RWPE2 (cell line): Measurements from ENCODE around the gene VPS39.
"Not testable (repeated sequence)": the region's sequence is repeated elsewhere in the genome, so short reads cannot be mapped to it uniquely, and the experiment has no call there.

Experiments
- ATAC-seq: fragments of 200-7000 bp; cut with Tn5 transposase; 3 replicates; pipeline ENCODE4 v1.9.1; 2021; ENCODE audit warnings: low read depth
- DNase-seq: peaks from one replicate; pipeline ENCODE4 v3.0.0-alpha.2; 2020; ENCODE audit warnings: low spot score
- H3K27ac ChIP-seq: fragments of 450-650 bp; 2 replicates; pipeline ENCODE4 v1.5.1; 2017; ENCODE audit warnings: mild to moderate bottlenecking; ENCODE audit not compliant: poor library complexity, severe bottlenecking
- H3K27me3 ChIP-seq: fragments of 250-450 bp; sonication (Bioruptor Pico); 2 replicates; pipeline ENCODE4 v1.5.1; 2021; ENCODE audit warnings: mild to moderate bottlenecking, moderate library complexity; ENCODE audit not compliant: insufficient read depth, poor library complexity, severe bottlenecking
- H3K36me3 ChIP-seq: fragments of 250-450 bp; sonication (Bioruptor Pico); 2 replicates; pipeline ENCODE4 v1.5.1; 2020; ENCODE audit warnings: low read depth, mild to moderate bottlenecking, moderate library complexity
- H3K4me1 ChIP-seq: fragments of 250-450 bp; sonication (Bioruptor Pico); 2 replicates; pipeline ENCODE4 v1.5.1; 2021; ENCODE audit warnings: mild to moderate bottlenecking, moderate library complexity; ENCODE audit not compliant: insufficient read depth, poor library complexity, severe bottlenecking
- H3K4me3 ChIP-seq: fragments of 250-450 bp; sonication (Bioruptor Pico); 2 replicates; pipeline ENCODE4 v1.5.1; 2021; ENCODE audit warnings: mild to moderate bottlenecking, moderate library complexity; ENCODE audit not compliant: severe bottlenecking
- H3K9me3 ChIP-seq: fragments of 250-450 bp; sonication (Bioruptor Pico); 2 replicates; pipeline ENCODE4 v1.5.1; 2021; ENCODE audit warnings: mild to moderate bottlenecking, moderate library complexity; ENCODE audit not compliant: severe bottlenecking
- TF ChIP-seq, protein P1 (sequence below): fragments of 450-650 bp; IDR thresholded peaks from one replicate; pipeline ENCODE4 v1.5.1; 2017; ENCODE audit warnings: mild to moderate bottlenecking, moderate library complexity; ENCODE audit not compliant: poor library complexity, severe bottlenecking

VPS39 gene

DNA sequence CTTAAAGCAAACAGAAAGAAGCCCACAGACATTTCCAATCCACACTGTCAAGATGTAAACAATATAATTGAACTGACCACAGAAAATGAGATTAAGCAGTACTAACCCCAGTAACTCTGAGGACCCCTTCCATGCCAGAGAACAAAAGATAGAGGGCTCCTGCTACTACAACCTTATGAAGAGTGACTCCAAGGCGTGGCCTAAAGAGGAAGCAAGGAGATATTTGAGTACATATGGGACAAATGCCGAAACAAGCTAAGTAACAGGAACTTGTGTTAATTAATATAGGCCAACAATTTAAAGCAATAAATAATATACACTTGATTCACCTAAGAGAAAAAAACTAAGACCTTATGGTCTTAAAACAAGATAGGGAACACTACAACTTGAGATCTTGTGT, 25.0 kb upstream of the VPS39 start:
- Histone ChIP-seq H3K36me3 (peaks cover 90% of the 10 kb centered on the region), H3K4me3 (no peak overlapping the region), H3K4me1 (no peaks in the 10 kb centered on the region), H3K27me3 (no peaks in the 10 kb centered on the region), H3K27ac (no peak overlapping the region), H3K9me3 (no peaks in the 10 kb centered on the region)
- TF ChIP-seq, protein P1, sequence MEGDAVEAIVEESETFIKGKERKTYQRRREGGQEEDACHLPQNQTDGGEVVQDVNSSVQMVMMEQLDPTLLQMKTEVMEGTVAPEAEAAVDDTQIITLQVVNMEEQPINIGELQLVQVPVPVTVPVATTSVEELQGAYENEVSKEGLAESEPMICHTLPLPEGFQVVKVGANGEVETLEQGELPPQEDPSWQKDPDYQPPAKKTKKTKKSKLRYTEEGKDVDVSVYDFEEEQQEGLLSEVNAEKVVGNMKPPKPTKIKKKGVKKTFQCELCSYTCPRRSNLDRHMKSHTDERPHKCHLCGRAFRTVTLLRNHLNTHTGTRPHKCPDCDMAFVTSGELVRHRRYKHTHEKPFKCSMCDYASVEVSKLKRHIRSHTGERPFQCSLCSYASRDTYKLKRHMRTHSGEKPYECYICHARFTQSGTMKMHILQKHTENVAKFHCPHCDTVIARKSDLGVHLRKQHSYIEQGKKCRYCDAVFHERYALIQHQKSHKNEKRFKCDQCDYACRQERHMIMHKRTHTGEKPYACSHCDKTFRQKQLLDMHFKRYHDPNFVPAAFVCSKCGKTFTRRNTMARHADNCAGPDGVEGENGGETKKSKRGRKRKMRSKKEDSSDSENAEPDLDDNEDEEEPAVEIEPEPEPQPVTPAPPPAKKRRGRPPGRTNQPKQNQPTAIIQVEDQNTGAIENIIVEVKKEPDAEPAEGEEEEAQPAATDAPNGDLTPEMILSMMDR = no peak
- ATAC-seq = no peak
- no peak for DNase-seq

GRCh38 chr15:42232606-42233005, 24.5 kb upstream of the VPS39 start:
- no peak for DNase-seq
- ATAC-seq = no peak
- Histone ChIP-seq H3K4me1 (no peaks in the 10 kb centered on the region), H3K27ac (no peak overlapping the region), H3K36me3 (peaks cover 90% of the 10 kb centered on the region), H3K27me3 (no peaks in the 10 kb centered on the region), H3K9me3 (no peaks in the 10 kb centered on the region), H3K4me3 (no peak overlapping the region)
- TF ChIP-seq, protein P1 = no peak

GRCh38 chr15:42231088-42231487, 23.0 kb upstream of the VPS39 start:
- no peak for DNase-seq
- H3K4me1 ChIP-seq = no peaks in the 10 kb centered on the region
- H3K4me3 ChIP-seq = no peak overlapping the region
- ATAC-seq = no peak
- no peaks in the 10 kb centered on the region for H3K27me3 ChIP-seq
- no peaks in the 10 kb centered on the region for H3K9me3 ChIP-seq
- no peak overlapping the region for H3K27ac ChIP-seq
- peaks cover 90% of the 10 kb centered on the region for H3K36me3 ChIP-seq
- TF ChIP-seq, protein P1 = no peak

DNA sequence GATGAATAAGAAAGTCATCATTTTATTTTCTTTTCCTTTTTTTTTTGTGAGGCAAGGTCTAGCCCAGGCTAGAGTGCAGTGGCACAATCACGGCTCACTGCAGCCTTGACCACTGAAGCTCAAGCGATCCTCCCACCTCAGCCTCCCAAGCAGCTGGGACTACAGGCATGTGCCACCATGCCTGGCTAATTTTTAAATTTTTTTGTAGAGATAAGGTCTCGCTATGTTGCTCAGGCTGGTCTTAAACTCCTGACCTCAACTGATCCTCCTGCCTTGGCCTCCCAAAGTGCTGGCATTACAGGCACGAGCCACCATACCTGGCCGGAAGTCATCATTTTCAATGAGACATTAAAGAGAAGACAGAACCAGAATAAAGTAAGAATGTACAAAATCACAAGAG, 20.9 kb upstream of the VPS39 start:
- H3K4me1 ChIP-seq, H3K4me3 ChIP-seq, DNase-seq, ATAC-seq, H3K9me3 ChIP-seq, H3K27ac ChIP-seq, H3K27me3 ChIP-seq: not testable (repeated sequence)
- H3K36me3 ChIP-seq = peaks cover 90% of the 10 kb centered on the region

DNA sequence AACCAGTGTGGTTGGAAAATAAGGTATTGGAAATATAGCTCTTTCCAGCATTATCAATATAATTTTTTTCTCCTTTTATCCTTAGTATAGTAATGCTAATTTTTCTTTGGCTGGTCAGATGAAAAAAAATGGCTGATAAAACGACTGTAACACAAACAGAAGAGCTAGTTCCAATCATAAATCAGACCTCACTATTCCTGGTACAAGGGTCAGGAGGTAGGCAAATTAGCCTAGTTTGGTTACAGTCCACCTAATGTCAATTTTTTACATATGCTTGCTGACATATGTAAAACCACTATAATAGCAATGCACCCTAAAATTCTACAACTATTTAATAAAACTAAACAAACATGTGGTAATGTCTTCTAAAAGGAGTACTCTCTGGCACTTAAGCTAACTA, 19.9 kb upstream of the VPS39 start:
- Histone ChIP-seq H3K27ac (no peak overlapping the region), H3K4me3 (no peak overlapping the region), H3K27me3 (no peaks in the 10 kb centered on the region), H3K4me1 (no peaks in the 10 kb centered on the region), H3K36me3 (peaks cover 94% of the 10 kb centered on the region), H3K9me3 (no peaks in the 10 kb centered on the region)
- TF ChIP-seq, protein P1 = no peak
- no peak for DNase-seq
- ATAC-seq = no peak
